Cardiac fibroblast (primary cell): ENCODE measurements around the gene LSG1.

Source experiments
- DNase-seq, 2 donors: peaks; one replicate each; pipeline versions ENCODE4 v3.0.0 to v3.0.0-alpha.2; 2010; ENCODE audit warnings: low read depth in 2 of 2
- H3K4me3 ChIP-seq, 2 donors: replicated peaks in 1 of 2; 1 replicate in 1 of 2; 2 replicates in 1 of 2; pipeline ENCODE4 v1.5.1; 2011; ENCODE audit warnings: low read depth in 2 of 2, low read length in 2 of 2, mild to moderate bottlenecking in 2 of 2, moderate library complexity in 1 of 2
- CTCF ChIP-seq: IDR thresholded peaks from one replicate; pipeline ENCODE4 v1.5.1; 2011; ENCODE audit warnings: low read depth, mild to moderate bottlenecking, low read length, inconsistent platforms

Gene LSG1

DNA sequence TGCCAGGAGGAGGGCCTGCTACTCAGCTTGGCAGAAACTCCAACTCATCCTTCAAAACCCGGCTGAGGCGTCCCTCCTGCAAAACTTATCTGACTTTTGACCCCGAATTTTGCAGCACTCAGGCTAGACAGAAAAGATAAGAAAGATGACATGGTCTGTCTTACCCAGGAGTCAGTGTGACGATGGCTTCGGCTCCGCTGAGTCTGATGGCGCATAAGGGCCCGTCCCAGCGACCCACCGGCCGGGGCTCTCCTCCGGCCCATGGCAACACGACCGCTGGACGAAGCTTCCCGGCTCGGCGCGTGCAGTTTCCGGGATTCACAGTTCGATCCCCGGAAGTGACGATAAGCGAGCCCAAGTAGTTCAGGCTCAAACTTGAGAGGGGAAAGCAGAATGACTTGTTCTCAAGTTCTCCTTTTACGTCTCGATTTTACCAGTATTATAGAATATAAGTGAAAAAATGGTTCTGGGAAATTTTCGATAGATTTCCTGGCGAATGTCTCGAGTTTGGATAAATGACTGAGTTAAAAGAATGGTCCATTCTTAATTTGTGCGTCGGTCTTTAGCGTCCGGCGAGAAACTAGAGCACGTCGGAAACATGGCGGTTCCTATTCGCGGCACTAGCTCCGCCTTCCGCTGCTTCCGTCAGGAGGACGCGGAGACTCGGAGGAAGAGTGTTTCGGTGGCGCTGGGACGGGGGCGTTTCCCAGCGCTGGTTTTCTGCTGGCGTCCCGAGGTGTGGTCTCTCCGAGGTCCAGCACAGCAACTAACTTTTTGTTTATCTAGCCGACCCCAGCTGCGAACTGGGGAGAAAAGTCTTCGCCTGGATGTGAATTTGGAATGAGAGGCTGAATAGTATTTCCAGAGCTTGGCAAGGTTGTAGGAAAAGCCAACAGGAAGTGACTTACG is at the start of gene LSG1:
LSG1 (minus strand) TSS at position 292 of the 909 bp plus-strand sequence; CDS start at position 263, 29 bp downstream.
- peak; percentile 98 to 99 for DNase-seq
- TF ChIP-seq CTCF, result no peak
- H3K4me3 ChIP-seq, result peak within 1 kb of the TSS; percentile 88 to 97

DNA sequence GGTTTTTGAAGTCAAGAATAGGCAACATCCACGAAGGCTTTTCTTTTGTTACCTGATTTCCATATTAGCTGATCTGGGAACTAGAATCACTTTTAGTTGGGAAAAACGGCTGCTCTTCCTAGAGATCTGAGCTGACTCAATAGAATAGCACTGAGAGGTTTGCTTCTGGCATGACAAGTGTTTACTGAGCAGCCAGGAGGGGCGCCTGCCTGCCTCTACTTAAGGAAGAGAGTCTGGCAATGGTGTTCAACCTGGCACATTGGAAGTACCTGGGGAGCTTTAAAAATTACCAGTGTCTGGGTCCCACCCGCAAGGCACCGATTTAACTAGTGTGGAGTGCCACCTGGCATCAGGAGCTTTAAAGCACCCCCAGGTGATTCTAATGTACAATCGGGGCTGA is 48.1 kb upstream of the LSG1 start:
- no peak for DNase-seq
- no peak overlapping the region for H3K4me3 ChIP-seq
- TF ChIP-seq CTCF, result no peak

GRCh38 chr3:194718079-194718478 is 46.1 kb upstream of the LSG1 start:
- no peak for DNase-seq
- no peak for TF ChIP-seq CTCF
- H3K4me3 ChIP-seq, result no peak overlapping the region

- DNase-seq, result peak in 1 of 2 donors; percentile 56
Measured at GRCh38 chr3:194715022-194715800, 43.2 kb upstream of the LSG1 start.

GRCh38 chr3:194714564-194714963 is 42.6 kb upstream of the LSG1 start:
- H3K4me3 ChIP-seq, result no peak overlapping the region
- DNase-seq, result no peak
- no peak for TF ChIP-seq CTCF

More at GRCh38 chr3:194715022-194715800, 43.2 kb upstream of the LSG1 start:
- TF ChIP-seq CTCF, result no peak
- no peak overlapping the region for H3K4me3 ChIP-seq

- TF ChIP-seq CTCF, result no peak
- no peak overlapping the region for H3K4me3 ChIP-seq
- no peak for DNase-seq
Measured at GRCh38 chr3:194714137-194714455, 42.1 kb upstream of the LSG1 start.
